Parathyroid adenoma (tissue), 2 donors: ENCODE results near the gene MDFIC.

Source experiments
- H2AFZ ChIP-seq: fragments of 300-600 bp; sonication (generic); one replicate; pipeline ENCODE4 v1.7.0; 2017; ENCODE audit warnings: antibody characterized with exemption, mild to moderate bottlenecking
- H3K27ac ChIP-seq: fragments of 300-600 bp; sonication (generic); one replicate; pipeline ENCODE4 v1.7.0; 2017
- H3K27me3 ChIP-seq: fragments of 300-600 bp; sonication (generic); one replicate; pipeline ENCODE4 v1.7.0; 2017; ENCODE audit warnings: low read length; ENCODE audit not compliant: control insufficient read depth, insufficient read depth
- H3K36me3 ChIP-seq: fragments of 300-600 bp; sonication (generic); one replicate; pipeline ENCODE4 v1.7.0; 2017; ENCODE audit warnings: low read length; ENCODE audit not compliant: control insufficient read depth, insufficient read depth
- H3K4me1 ChIP-seq: fragments of 300-600 bp; sonication (generic); one replicate; pipeline ENCODE4 v1.7.0; 2017; ENCODE audit warnings: control low read depth
- H3K4me2 ChIP-seq: fragments of 300-600 bp; sonication (generic); one replicate; pipeline ENCODE4 v1.7.0; 2017; ENCODE audit warnings: low read length
- H3K4me3 ChIP-seq: fragments of 300-600 bp; sonication (generic); one replicate; pipeline ENCODE4 v1.7.0; 2017; ENCODE audit warnings: low read depth, low read length
- H3K79me2 ChIP-seq: fragments of 300-600 bp; sonication (generic); one replicate; pipeline ENCODE4 v1.7.0; 2017; ENCODE audit warnings: control low read depth
- H3K9ac ChIP-seq: fragments of 300-600 bp; sonication (generic); one replicate; pipeline ENCODE4 v1.7.0; 2017; ENCODE audit warnings: mild to moderate bottlenecking
- H3K9me3 ChIP-seq: fragments of 300-600 bp; sonication (generic); one replicate; pipeline ENCODE4 v1.7.0; 2017; ENCODE audit warnings: low read length; ENCODE audit not compliant: control insufficient read depth
- CTCF ChIP-seq: fragments of 300-600 bp; sonication (generic); IDR thresholded peaks from one replicate; pipeline ENCODE4 v1.7.0; 2017; ENCODE audit warnings: antibody characterized with exemption, mild to moderate bottlenecking
- donor health status: primary hyperparathyroidism.

Gene MDFIC

GRCh38 chr7:115013886-115014285 lies 92.0 kb downstream of the MDFIC start:
- Histone ChIP-seq H3K79me2 (no peaks in the 10 kb centered on the region), H3K4me2 (no peak overlapping the region), H3K9ac (no peak overlapping the region), H3K4me3 (no peak overlapping the region), H3K9me3 (no peaks in the 10 kb centered on the region), H3K27ac (no peak overlapping the region), H2AFZ (no peak overlapping the region), H3K27me3 (no peaks in the 10 kb centered on the region), H3K36me3 (no peaks in the 10 kb centered on the region), H3K4me1 (no peaks in the 10 kb centered on the region)
- no peak for TF ChIP-seq CTCF

GRCh38 chr7:115014794-115015193 lies 92.9 kb downstream of the MDFIC start:
- no peak for TF ChIP-seq CTCF
- Histone ChIP-seq H3K27me3 (no peaks in the 10 kb centered on the region), H3K9me3 (no peaks in the 10 kb centered on the region), H3K79me2 (no peaks in the 10 kb centered on the region), H3K36me3 (no peaks in the 10 kb centered on the region), H3K4me3 (no peak overlapping the region), H3K4me1 (no peaks in the 10 kb centered on the region), H3K9ac (no peak overlapping the region), H3K27ac (no peak overlapping the region), H2AFZ (no peak overlapping the region), H3K4me2 (no peak overlapping the region)

GRCh38 chr7:115015619-115016018 lies 93.7 kb downstream of the MDFIC start:
- Histone ChIP-seq H2AFZ (no peak overlapping the region), H3K27me3 (no peaks in the 10 kb centered on the region), H3K4me2 (no peak overlapping the region), H3K4me1 (no peaks in the 10 kb centered on the region), H3K79me2 (no peaks in the 10 kb centered on the region), H3K9ac (no peak overlapping the region), H3K27ac (no peak overlapping the region), H3K9me3 (no peaks in the 10 kb centered on the region), H3K4me3 (no peak overlapping the region), H3K36me3 (no peaks in the 10 kb centered on the region)
- TF ChIP-seq CTCF = no peak

GRCh38 chr7:115019882-115020605 lies 98.2 kb downstream of the MDFIC start:
- Histone ChIP-seq H3K4me3 (no peak overlapping the region), H3K9ac (no peak overlapping the region), H2AFZ (no peak overlapping the region), H3K27ac (no peak overlapping the region), H3K9me3 (no peaks in the 10 kb centered on the region), H3K36me3 (no peaks in the 10 kb centered on the region), H3K79me2 (no peaks in the 10 kb centered on the region), H3K27me3 (no peaks in the 10 kb centered on the region), H3K4me1 (no peaks in the 10 kb centered on the region), H3K4me2 (no peak overlapping the region)
- no peak for TF ChIP-seq CTCF

- H3K4me1 ChIP-seq = no peaks in the 10 kb centered on the region
- no peak overlapping the region for H3K27ac ChIP-seq
- TF ChIP-seq CTCF = no peak
- H3K4me3 ChIP-seq = no peak overlapping the region
- H3K4me2 ChIP-seq = no peak overlapping the region
- no peaks in the 10 kb centered on the region for H3K27me3 ChIP-seq
- H2AFZ ChIP-seq = no peak overlapping the region
- H3K9ac ChIP-seq = no peak overlapping the region
- H3K79me2 ChIP-seq = no peaks in the 10 kb centered on the region
- no peaks in the 10 kb centered on the region for H3K9me3 ChIP-seq
- no peaks in the 10 kb centered on the region for H3K36me3 ChIP-seq
These were observed 101.3 kb downstream of the MDFIC start for GRCh38 chr7:115023219-115023618.
